ENCODE results near the gene SNX10.

GRCh38 chr7:26356929-26357798 is 65.5 kb downstream of the SNX10 start:
- TF ChIP-seq CTCF (IDR thresholded peaks at IDR 0.05; ENCODE audit: low read depth, low read length, poor library complexity, severe bottlenecking), result no peak
- no peak for TF ChIP-seq EZH2phosphoT487 (IDR thresholded peaks at IDR 0.05; ENCODE audit: borderline replicate concordance, low read length)

All from DOHH2 (cell line).